A549 (cell line): ENCODE measurements around the gene ITGA1.

Source experiments
- CBX2 ChIP-seq: fragments of 200-600 bp; sonication (generic); IDR thresholded peaks from 2 replicates; pipeline ENCODE4 v1.6.1; 2016; ENCODE audit warnings: low read depth, mild to moderate bottlenecking, borderline replicate concordance
- GATA3 ChIP-seq: IDR thresholded peaks from 2 replicates; pipeline ENCODE4 v1.6.1; 2012; ENCODE audit warnings: borderline replicate concordance
- KDM1A ChIP-seq: fragments of 200-600 bp; sonication (generic); IDR thresholded peaks from 2 replicates; pipeline ENCODE4 v1.6.1; 2016; ENCODE audit warnings: low read depth, mild to moderate bottlenecking
- MAZ ChIP-seq: fragments of 150-350 bp; IDR thresholded peaks from 2 replicates; pipeline ENCODE4 v1.6.1; 2014; ENCODE audit warnings: antibody characterized with exemption, low read depth, low read length, borderline replicate concordance
- MYC ChIP-seq: IDR thresholded peaks from 2 replicates; pipeline ENCODE4 v1.6.1; 2012; ENCODE audit warnings: mild to moderate bottlenecking, inconsistent platforms, low read length, improper control_type of control experiment, borderline replicate concordance
- POLR2A ChIP-seq: IDR thresholded peaks from 2 replicates; pipeline ENCODE4 v1.6.1; 2012; ENCODE audit warnings: mild to moderate bottlenecking, low read length
- RFX5 ChIP-seq: fragments of 450-650 bp; IDR thresholded peaks from 2 replicates; pipeline ENCODE4 v1.7.1; 2014; ENCODE audit warnings: antibody characterized with exemption, mild to moderate bottlenecking, moderate library complexity
- TP53 ChIP-seq: fragments of 250-450 bp; sonication (Bioruptor Pico); IDR thresholded peaks from 2 replicates; pipeline ENCODE4 v1.5.0; 2021; ENCODE audit warnings: mild to moderate bottlenecking, moderate library complexity
- TF ChIP-seq, protein P1 (sequence below): fragments of >200 bp; sonication (Bioruptor Twin); formaldehyde crosslinking; IDR thresholded peaks from 3 replicates; pipeline ENCODE4 v1.5.1; 2016
- TF ChIP-seq, protein P2 (sequence below): IDR thresholded peaks from 2 replicates; pipeline ENCODE4 v1.6.1; 2012
- TF ChIP-seq, protein P3 (sequence below): fragments of 450-650 bp; IDR thresholded peaks from 2 replicates; pipeline ENCODE4 v1.6.1; 2014; ENCODE audit warnings: antibody characterized with exemption

DNA sequence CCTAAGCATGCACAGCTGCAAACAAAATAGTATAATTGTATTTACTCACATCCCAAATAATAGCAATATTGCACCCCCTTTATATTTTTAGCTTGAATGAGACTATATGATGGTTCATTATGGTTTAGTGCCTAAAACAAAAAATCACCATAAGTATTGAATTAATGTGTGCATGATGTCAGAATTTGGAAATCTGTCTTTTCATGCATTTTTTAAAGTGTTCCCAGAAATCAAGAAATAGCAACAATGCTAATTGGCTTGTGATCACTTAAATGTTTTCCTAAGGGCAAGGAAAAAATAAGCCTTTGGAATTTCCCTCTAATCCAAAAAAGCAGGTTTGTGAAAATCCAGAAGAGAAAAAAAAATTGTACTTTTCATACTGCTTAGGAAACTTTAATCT, 150.5 kb downstream of the ITGA1 start:
- TF ChIP-seq TP53 (no peak), MAZ (no peak), POLR2A (no peak), RFX5 (no peak), MYC (no peak), CBX2 (no peak), GATA3 (no peak), KDM1A (no peak)
- TF ChIP-seq, protein P1, sequence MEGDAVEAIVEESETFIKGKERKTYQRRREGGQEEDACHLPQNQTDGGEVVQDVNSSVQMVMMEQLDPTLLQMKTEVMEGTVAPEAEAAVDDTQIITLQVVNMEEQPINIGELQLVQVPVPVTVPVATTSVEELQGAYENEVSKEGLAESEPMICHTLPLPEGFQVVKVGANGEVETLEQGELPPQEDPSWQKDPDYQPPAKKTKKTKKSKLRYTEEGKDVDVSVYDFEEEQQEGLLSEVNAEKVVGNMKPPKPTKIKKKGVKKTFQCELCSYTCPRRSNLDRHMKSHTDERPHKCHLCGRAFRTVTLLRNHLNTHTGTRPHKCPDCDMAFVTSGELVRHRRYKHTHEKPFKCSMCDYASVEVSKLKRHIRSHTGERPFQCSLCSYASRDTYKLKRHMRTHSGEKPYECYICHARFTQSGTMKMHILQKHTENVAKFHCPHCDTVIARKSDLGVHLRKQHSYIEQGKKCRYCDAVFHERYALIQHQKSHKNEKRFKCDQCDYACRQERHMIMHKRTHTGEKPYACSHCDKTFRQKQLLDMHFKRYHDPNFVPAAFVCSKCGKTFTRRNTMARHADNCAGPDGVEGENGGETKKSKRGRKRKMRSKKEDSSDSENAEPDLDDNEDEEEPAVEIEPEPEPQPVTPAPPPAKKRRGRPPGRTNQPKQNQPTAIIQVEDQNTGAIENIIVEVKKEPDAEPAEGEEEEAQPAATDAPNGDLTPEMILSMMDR, result no peak
- TF ChIP-seq, protein P2, sequence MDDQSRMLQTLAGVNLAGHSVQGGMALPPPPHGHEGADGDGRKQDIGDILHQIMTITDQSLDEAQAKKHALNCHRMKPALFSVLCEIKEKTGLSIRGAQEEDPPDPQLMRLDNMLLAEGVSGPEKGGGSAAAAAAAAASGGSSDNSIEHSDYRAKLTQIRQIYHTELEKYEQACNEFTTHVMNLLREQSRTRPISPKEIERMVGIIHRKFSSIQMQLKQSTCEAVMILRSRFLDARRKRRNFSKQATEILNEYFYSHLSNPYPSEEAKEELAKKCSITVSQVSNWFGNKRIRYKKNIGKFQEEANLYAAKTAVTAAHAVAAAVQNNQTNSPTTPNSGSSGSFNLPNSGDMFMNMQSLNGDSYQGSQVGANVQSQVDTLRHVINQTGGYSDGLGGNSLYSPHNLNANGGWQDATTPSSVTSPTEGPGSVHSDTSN, result no peak
- TF ChIP-seq, protein P3, sequence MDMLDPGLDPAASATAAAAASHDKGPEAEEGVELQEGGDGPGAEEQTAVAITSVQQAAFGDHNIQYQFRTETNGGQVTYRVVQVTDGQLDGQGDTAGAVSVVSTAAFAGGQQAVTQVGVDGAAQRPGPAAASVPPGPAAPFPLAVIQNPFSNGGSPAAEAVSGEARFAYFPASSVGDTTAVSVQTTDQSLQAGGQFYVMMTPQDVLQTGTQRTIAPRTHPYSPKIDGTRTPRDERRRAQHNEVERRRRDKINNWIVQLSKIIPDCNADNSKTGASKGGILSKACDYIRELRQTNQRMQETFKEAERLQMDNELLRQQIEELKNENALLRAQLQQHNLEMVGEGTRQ, result no peak
